OCI-LY7 (cell line): ENCODE results near the gene MAGED2.

ENCODE experiments used
- EZH2phosphoT487 ChIP-seq: fragments of 200-600 bp; sonication (generic); IDR thresholded peaks from 2 replicates; pipeline ENCODE4 v1.6.1; 2018; ENCODE audit warnings: low read depth, borderline replicate concordance, mild to moderate bottlenecking, mixed run types, antibody characterized with exemption, low read length, moderate library complexity, mixed read lengths
- TF ChIP-seq, protein P1 (sequence below): fragments of 200-600 bp; sonication (generic); conservative IDR thresholded peaks from 2 replicates; pipeline ENCODE4 v1.5.1; 2014; ENCODE audit warnings: mild to moderate bottlenecking, antibody characterized with exemption, low read length, moderate library complexity, mixed read lengths

- TF ChIP-seq, protein P1, sequence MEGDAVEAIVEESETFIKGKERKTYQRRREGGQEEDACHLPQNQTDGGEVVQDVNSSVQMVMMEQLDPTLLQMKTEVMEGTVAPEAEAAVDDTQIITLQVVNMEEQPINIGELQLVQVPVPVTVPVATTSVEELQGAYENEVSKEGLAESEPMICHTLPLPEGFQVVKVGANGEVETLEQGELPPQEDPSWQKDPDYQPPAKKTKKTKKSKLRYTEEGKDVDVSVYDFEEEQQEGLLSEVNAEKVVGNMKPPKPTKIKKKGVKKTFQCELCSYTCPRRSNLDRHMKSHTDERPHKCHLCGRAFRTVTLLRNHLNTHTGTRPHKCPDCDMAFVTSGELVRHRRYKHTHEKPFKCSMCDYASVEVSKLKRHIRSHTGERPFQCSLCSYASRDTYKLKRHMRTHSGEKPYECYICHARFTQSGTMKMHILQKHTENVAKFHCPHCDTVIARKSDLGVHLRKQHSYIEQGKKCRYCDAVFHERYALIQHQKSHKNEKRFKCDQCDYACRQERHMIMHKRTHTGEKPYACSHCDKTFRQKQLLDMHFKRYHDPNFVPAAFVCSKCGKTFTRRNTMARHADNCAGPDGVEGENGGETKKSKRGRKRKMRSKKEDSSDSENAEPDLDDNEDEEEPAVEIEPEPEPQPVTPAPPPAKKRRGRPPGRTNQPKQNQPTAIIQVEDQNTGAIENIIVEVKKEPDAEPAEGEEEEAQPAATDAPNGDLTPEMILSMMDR = no peak
- no peak for TF ChIP-seq EZH2phosphoT487
These were observed 30.4 kb upstream of the MAGED2 start for GRCh38 chrX:54776987-54777672.
